HepG2 (cell line): ENCODE data around the gene ZNF554. TPM values are rescaled to one million over a fixed set of nuclear protein-coding genes. Genes with fewer than 3 reads are reported as not detected.

Source experiments
- FOSL2 ChIP-seq: sonication (generic); formaldehyde crosslinking; IDR thresholded peaks from 2 replicates; pipeline ENCODE4 v1.4.0; 2020; ENCODE audit warnings: missing genetic modification reagents
- FOXP1 ChIP-seq, 2 experiments: fragments of 450-650 bp in 1 of 2; IDR thresholded peaks; 2 replicates each; pipeline ENCODE4 v1.6.1; 2017 to 2018; ENCODE audit warnings: antibody characterized with exemption in 1 of 2
- HNF1B ChIP-seq: sonication (generic); formaldehyde crosslinking; IDR thresholded peaks from 2 replicates; pipeline ENCODE4 v1.5.1; 2020; ENCODE audit warnings: mild to moderate bottlenecking, moderate library complexity, missing genetic modification reagents
- MAZ ChIP-seq, 2 experiments: sonication (generic) in 1 of 2; formaldehyde crosslinking in 1 of 2; IDR thresholded peaks; 2 replicates each; pipeline versions ENCODE4 v1.5.0 to v1.6.1; 2012 to 2020; ENCODE audit warnings: low read depth in 2 of 2, mild to moderate bottlenecking in 2 of 2, borderline replicate concordance in 1 of 2, improper control_type of control experiment in 1 of 2, low read length in 1 of 2, missing genetic modification reagents in 1 of 2, moderate library complexity in 1 of 2
- MIXL1 ChIP-seq: IDR thresholded peaks from 2 replicates; pipeline ENCODE4 v1.6.1; 2016
- MLX ChIP-seq: IDR thresholded peaks from 2 replicates; pipeline ENCODE4 v1.6.1; 2016
- MTF2 ChIP-seq: sonication (generic); formaldehyde crosslinking; IDR thresholded peaks from 2 replicates; pipeline ENCODE4 v1.5.0; 2020; ENCODE audit warnings: missing genetic modification reagents, borderline replicate concordance
- NFYC ChIP-seq: IDR thresholded peaks from 2 replicates; pipeline ENCODE4 v1.6.1; 2016; ENCODE audit warnings: missing genetic modification reagents, missing compliant biosample characterization
- NR2F6 ChIP-seq, 2 experiments: IDR thresholded peaks; 2 replicates each; pipeline ENCODE4 v1.6.1; 2016; ENCODE audit warnings: antibody characterized with exemption in 1 of 2, mild to moderate bottlenecking in 1 of 2
- PAXIP1 ChIP-seq: sonication (generic); formaldehyde crosslinking; conservative IDR thresholded peaks from 2 replicates; pipeline ENCODE4 v1.4.0; 2020; ENCODE audit warnings: mild to moderate bottlenecking, missing genetic modification reagents, moderate library complexity
- PHF21A ChIP-seq: sonication (generic); formaldehyde crosslinking; IDR thresholded peaks from 2 replicates; pipeline ENCODE4 v1.5.0; 2020; ENCODE audit warnings: mild to moderate bottlenecking, missing genetic modification reagents
- REL ChIP-seq: sonication (generic); formaldehyde crosslinking; conservative IDR thresholded peaks from 2 replicates; pipeline ENCODE4 v1.8.0; 2022; ENCODE audit warnings: mild to moderate bottlenecking, missing genetic modification reagents, moderate library complexity
- RORA ChIP-seq: sonication (generic); formaldehyde crosslinking; IDR thresholded peaks from 2 replicates; pipeline ENCODE4 v1.5.0; 2020; ENCODE audit warnings: mild to moderate bottlenecking, missing genetic modification reagents, moderate library complexity
- RXRB ChIP-seq: IDR thresholded peaks from 2 replicates; pipeline ENCODE4 v1.6.1; 2016; ENCODE audit warnings: borderline replicate concordance, missing genetic modification reagents, missing compliant biosample characterization
- SIN3A ChIP-seq: IDR thresholded peaks from 2 replicates; pipeline ENCODE4 v1.6.1; 2011; ENCODE audit warnings: low read depth, mild to moderate bottlenecking, control low read depth, low read length, borderline replicate concordance
- SOX13 ChIP-seq, 3 experiments: fragments of 450-650 bp in 1 of 3; sonication (generic) in 1 of 3; formaldehyde crosslinking in 1 of 3; IDR thresholded peaks in 2 of 3; conservative IDR thresholded peaks in 1 of 3; 2 replicates each; pipeline versions ENCODE4 v1.5.0 to v1.6.1; 2016 to 2020; ENCODE audit warnings: antibody characterized with exemption in 1 of 3, mild to moderate bottlenecking in 1 of 3, missing compliant biosample characterization in 1 of 3, missing genetic modification reagents in 1 of 3, moderate library complexity in 1 of 3
- ZBTB20 ChIP-seq: sonication (generic); formaldehyde crosslinking; IDR thresholded peaks from 2 replicates; pipeline ENCODE4 v1.8.1; 2023; ENCODE audit warnings: missing genetic modification reagents, low read depth, mild to moderate bottlenecking, borderline replicate concordance
- ZBTB44 ChIP-seq: sonication (generic); formaldehyde crosslinking; IDR thresholded peaks from 2 replicates; pipeline ENCODE4 v1.4.0; 2020; ENCODE audit warnings: missing genetic modification reagents
- ZNF446 ChIP-seq: sonication (generic); formaldehyde crosslinking; IDR thresholded peaks from 2 replicates; pipeline ENCODE4 v1.5.0; 2020; ENCODE audit warnings: mild to moderate bottlenecking, missing genetic modification reagents
- ZNF543 ChIP-seq: sonication (generic); formaldehyde crosslinking; IDR thresholded peaks from 2 replicates; pipeline ENCODE4 v1.4.0; 2020; ENCODE audit warnings: mild to moderate bottlenecking, missing genetic modification reagents
- polyA plus RNA-seq, 8 experiments: library from polyadenylated mRNA; depleted of rRNA in 3 of 8; stranded (reverse) in 7 of 8; unstranded in 1 of 8; fragments of >200 nt; fragmentation: Illumina TruSeq in 4 of 8; extraction: Trizol in 4 of 8; gene quantifications; 2 replicates each; pipeline versions ENCODE4 v1.2.1 to v1.2.3, GENCODE V29; 2011 to 2016; ENCODE audit warnings: low read depth in 4 of 8, missing spikeins in 1 of 8, mixed read lengths in 1 of 8; ENCODE audit not compliant: insufficient read depth in 1 of 8
- total RNA-seq, 5 experiments: library from RNA; depleted of rRNA; stranded (reverse); fragments of >200 nt; fragmentation: Illumina TruSeq; extraction: Trizol; gene quantifications; 2 replicates each; pipeline ENCODE4 v1.2.3, GENCODE V29; 2016; ENCODE audit warnings: low read depth in 1 of 5

ZNF554 gene
- total and polyA plus RNA-seq, 2 of the 13 experiments (the other 11 are each of a cell fraction or from before 2014, with no cell fraction given): 2.2 to 2.7 TPM

GRCh38 chr19:2865334-2866100 lies 45.8 kb downstream of the ZNF554 start (continued):
- TF ChIP-seq PAXIP1 (no peak), SOX13 (IDR thresholded peaks at IDR 0.05) (no peak), SOX13 (CRISPR knock-in tag; conservative IDR thresholded peaks at IDR 0.05 in 1 of 2, IDR thresholded peaks at IDR 0.05 in 1 of 2) (peak in 1 of 2 experiments; percentile 46; a peak in 1 of 4 replicates), REL (no peak), MTF2 (CRISPR knock-in tag) (no peak), ZNF446 (CRISPR knock-in tag) (no peak), ZBTB44 (CRISPR knock-in tag) (no peak), NFYC (CRISPR knock-in tag) (no peak), FOSL2 (CRISPR knock-in tag) (no peak), RORA (CRISPR knock-in tag) (no peak), HNF1B (CRISPR knock-in tag) (peak; percentile 41; the same call in 1 of the 2 replicates), MIXL1 (CRISPR knock-in tag) (peak; percentile 29; the same call in 1 of the 2 replicates), SIN3A (0 out of 2 replicates have a peak, but pooled peaks have one; percentile 8), RXRB (CRISPR knock-in tag) (0 out of 2 replicates have a peak, but pooled peaks have one; percentile 16), ZNF543 (no peak), MLX (CRISPR knock-in tag) (no peak), PHF21A (CRISPR knock-in tag) (0 out of 2 replicates have a peak, but pooled peaks have one; percentile 33), NR2F6 (IDR thresholded peaks at IDR 0.05) (no peak), NR2F6 (CRISPR knock-in tag; IDR thresholded peaks at IDR 0.05) (0 out of 2 replicates have a peak, but pooled peaks have one; percentile 19), FOXP1 (IDR thresholded peaks at IDR 0.05) (no peak), FOXP1 (CRISPR knock-in tag; IDR thresholded peaks at IDR 0.05) (0 out of 2 replicates have a peak, but pooled peaks have one; percentile 24), MAZ (IDR thresholded peaks at IDR 0.05; ENCODE audit: borderline replicate concordance, low read depth, low read length) (no peak), MAZ (CRISPR knock-in tag; IDR thresholded peaks at IDR 0.05; ENCODE audit: low read depth) (no peak), ZBTB20 (CRISPR knock-in tag) (no peak)
